Endothelial cell (in vitro differentiated cells): ENCODE data around the gene FNIP2. TPM values are rescaled to one million over a fixed set of nuclear protein-coding genes. Genes with fewer than 3 reads are reported as not detected.

Source experiments
- DNase-seq: peaks from one replicate; pipeline ENCODE4 v3.0.0; 2021; ENCODE audit warnings: low spot score
- H3K27ac Mint-ChIP-seq: one replicate; pipeline ENCODE4 v1.8.0; 2021; ENCODE audit warnings: mixed read lengths, inconsistent platforms; ENCODE audit not compliant: unreplicated experiment
- H3K27me3 Mint-ChIP-seq: one replicate; pipeline ENCODE4 v1.8.0; 2021; ENCODE audit warnings: mild to moderate bottlenecking, moderate library complexity, mixed read lengths, inconsistent platforms; ENCODE audit not compliant: unreplicated experiment
- H3K36me3 Mint-ChIP-seq: one replicate; pipeline ENCODE4 v1.8.0; 2021; ENCODE audit warnings: mild to moderate bottlenecking, low read depth, mixed read lengths, inconsistent platforms; ENCODE audit not compliant: unreplicated experiment
- H3K4me1 Mint-ChIP-seq: one replicate; pipeline ENCODE4 v1.8.0; 2021; ENCODE audit warnings: mild to moderate bottlenecking, mixed read lengths, inconsistent platforms; ENCODE audit not compliant: unreplicated experiment
- H3K4me3 Mint-ChIP-seq: one replicate; pipeline ENCODE4 v1.8.0; 2021; ENCODE audit warnings: mild to moderate bottlenecking, mixed read lengths, inconsistent platforms; ENCODE audit not compliant: unreplicated experiment
- H3K9me3 Mint-ChIP-seq: one replicate; pipeline ENCODE4 v1.8.0; 2021; ENCODE audit warnings: mixed read lengths, inconsistent platforms; ENCODE audit not compliant: unreplicated experiment
- CTCF ChIP-seq: fragments of 200-600 bp; sonication (generic); IDR thresholded peaks from one replicate; pipeline ENCODE4 v1.5.0; 2021; ENCODE audit warnings: antibody characterized with exemption; ENCODE audit not compliant: unreplicated experiment
- total RNA-seq: library from RNA; stranded (reverse); fragmentation: NEBNext Ultra II Directional; extraction: Animal tissue kit (Norgen Biotek cat#: 25700); gene quantifications from one replicate; pipeline ENCODE4 v1.2.1, GENCODE V29; 2021; ENCODE audit not compliant: unreplicated experiment

Gene FNIP2
- total RNA-seq, 1 donor from 2014 or later, result 34.3 TPM

GRCh38 chr4:158938220-158939044 is 169.6 kb downstream of the FNIP2 start:
- no peak for DNase-seq
- H3K9me3 Mint-ChIP-seq, result no peaks in the 10 kb centered on the region
- H3K36me3 Mint-ChIP-seq, result no peaks in the 10 kb centered on the region
- TF ChIP-seq CTCF, result no peak
- H3K27me3 Mint-ChIP-seq, result peaks cover 1% of the 10 kb centered on the region
- H3K4me3 Mint-ChIP-seq, result no peak overlapping the region
- H3K27ac Mint-ChIP-seq, result no peak overlapping the region
- no peaks in the 10 kb centered on the region for H3K4me1 Mint-ChIP-seq

GRCh38 chr4:158940271-158940670 is 171.4 kb downstream of the FNIP2 start:
- no peak overlapping the region for H3K27ac Mint-ChIP-seq
- H3K9me3 Mint-ChIP-seq, result no peaks in the 10 kb centered on the region
- no peak overlapping the region for H3K4me3 Mint-ChIP-seq
- H3K27me3 Mint-ChIP-seq, result peaks cover 1% of the 10 kb centered on the region
- H3K4me1 Mint-ChIP-seq, result no peaks in the 10 kb centered on the region
- DNase-seq, result no peak
- no peaks in the 10 kb centered on the region for H3K36me3 Mint-ChIP-seq
- no peak for TF ChIP-seq CTCF

GRCh38 chr4:158941321-158941720 is 172.5 kb downstream of the FNIP2 start:
- no peaks in the 10 kb centered on the region for H3K4me1 Mint-ChIP-seq
- no peak for TF ChIP-seq CTCF

GRCh38 chr4:158941895-158942294 is 173.1 kb downstream of the FNIP2 start:
- DNase-seq, result no peak
- no peaks in the 10 kb centered on the region for H3K4me1 Mint-ChIP-seq
- peaks cover 1% of the 10 kb centered on the region for H3K27me3 Mint-ChIP-seq
- no peak overlapping the region for H3K27ac Mint-ChIP-seq
- H3K4me3 Mint-ChIP-seq, result no peak overlapping the region
- no peaks in the 10 kb centered on the region for H3K9me3 Mint-ChIP-seq
- no peaks in the 10 kb centered on the region for H3K36me3 Mint-ChIP-seq
- no peak for TF ChIP-seq CTCF

More at GRCh38 chr4:158941321-158941720, 172.5 kb downstream of the FNIP2 start:
- Mint-ChIP-seq H3K4me3 (no peak overlapping the region), H3K27me3 (peaks cover 1% of the 10 kb centered on the region), H3K9me3 (no peaks in the 10 kb centered on the region), H3K27ac (no peak overlapping the region), H3K36me3 (no peaks in the 10 kb centered on the region)
- DNase-seq, result no peak

- TF ChIP-seq CTCF, result no peak
- H3K36me3 Mint-ChIP-seq, result no peaks in the 10 kb centered on the region
- no peak overlapping the region for H3K4me3 Mint-ChIP-seq
- no peak overlapping the region for H3K27ac Mint-ChIP-seq
- DNase-seq, result no peak
- no peaks in the 10 kb centered on the region for H3K9me3 Mint-ChIP-seq
- no peaks in the 10 kb centered on the region for H3K4me1 Mint-ChIP-seq
- H3K27me3 Mint-ChIP-seq, result no peaks in the 10 kb centered on the region
These were observed 176.8 kb downstream of the FNIP2 start for GRCh38 chr4:158945529-158946108.
